ENCODE data around the gene RNF182. TPM values are rescaled to one million over a fixed set of nuclear protein-coding genes. Genes with fewer than 3 reads are reported as not detected.
A peak's percentile ranks its signal among the peaks of the same experiment; 100 is the strongest.
"Not testable (repeated sequence)": the region's sequence is repeated elsewhere in the genome, so short reads cannot be mapped to it uniquely, and the experiment has no call there.

Gene RNF182, protein sequence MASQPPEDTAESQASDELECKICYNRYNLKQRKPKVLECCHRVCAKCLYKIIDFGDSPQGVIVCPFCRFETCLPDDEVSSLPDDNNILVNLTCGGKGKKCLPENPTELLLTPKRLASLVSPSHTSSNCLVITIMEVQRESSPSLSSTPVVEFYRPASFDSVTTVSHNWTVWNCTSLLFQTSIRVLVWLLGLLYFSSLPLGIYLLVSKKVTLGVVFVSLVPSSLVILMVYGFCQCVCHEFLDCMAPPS
- not detected for polyA plus RNA-seq (2012; ENCODE audit: missing spikeins)

DNA sequence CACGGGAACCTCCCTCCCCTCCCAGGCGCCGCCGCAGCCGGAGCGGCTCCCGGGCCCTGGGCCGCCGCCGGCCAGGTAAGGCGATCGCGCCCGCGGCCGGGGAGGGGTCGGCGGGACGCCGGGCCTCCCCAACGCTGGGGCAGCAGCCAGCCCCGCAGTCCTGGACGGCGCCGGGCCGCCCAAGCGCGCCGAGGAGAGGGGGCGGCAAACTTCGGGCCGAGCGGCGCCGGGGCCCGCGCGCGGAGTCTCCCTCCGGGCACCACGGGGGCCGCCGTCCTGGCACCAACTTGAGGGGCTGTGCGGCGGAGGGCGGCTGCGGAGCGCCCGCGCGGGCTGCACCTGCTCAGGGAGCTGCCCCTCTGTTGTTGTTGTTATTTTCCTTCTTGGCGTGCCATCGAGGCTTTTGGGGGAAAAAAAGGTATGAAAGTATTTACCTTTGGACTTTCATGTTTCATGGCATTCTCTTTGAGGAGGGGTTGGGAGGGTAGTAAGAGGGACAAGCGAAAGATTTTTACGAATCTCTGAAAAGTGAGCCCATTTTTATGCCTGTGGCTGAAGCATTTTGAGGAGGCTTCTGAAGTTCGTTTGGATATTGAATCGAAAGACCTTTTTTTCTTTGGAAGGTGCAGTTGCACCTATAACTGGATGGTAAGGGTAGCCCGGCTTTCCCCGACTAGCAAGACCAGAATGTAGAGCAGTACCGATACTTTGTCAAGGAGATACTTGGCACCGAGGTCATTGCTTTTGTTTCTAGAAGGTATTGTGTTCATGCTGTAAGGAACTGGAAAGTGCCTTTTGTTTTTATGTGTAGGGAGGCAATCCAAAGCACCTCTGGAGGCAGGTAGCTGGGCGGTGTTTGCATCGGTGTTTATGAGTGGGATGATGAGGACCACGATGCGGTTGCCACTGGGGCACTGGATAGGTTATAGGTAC, at the start of gene RNF182:
Gene RNF182, plus strand, starts transcription at position 4 of the 933 bp plus-strand sequence. CDS start 52,168 bp downstream, outside the sequence.
- FAIRE-seq (no peak), DNase-seq (ENCODE audit: insufficient read length) (peak; percentile 65)
- TF ChIP-seq POLR2AphosphoS5 (IDR thresholded peaks at IDR 0.05; ENCODE audit: low read depth, low read length) (no peak), POLR2A (IDR thresholded peaks at IDR 0.05; ENCODE audit: low read depth, low read length) (no peak), TAF1 (IDR thresholded peaks at IDR 0.05; ENCODE audit: borderline replicate concordance, low read depth, low read length) (no peak)

- FAIRE-seq (no peak), DNase-seq (ENCODE audit: insufficient read length) (no peak)
- TF ChIP-seq POLR2AphosphoS5 (IDR thresholded peaks at IDR 0.05; ENCODE audit: low read depth, low read length) (no peak), TAF1 (IDR thresholded peaks at IDR 0.05; ENCODE audit: borderline replicate concordance, low read depth, low read length) (no peak), POLR2A (IDR thresholded peaks at IDR 0.05; ENCODE audit: low read depth, low read length) (no peak)
Measured at GRCh38 chr6:13877051-13877450, 47.7 kb upstream of the RNF182 start.

DNA sequence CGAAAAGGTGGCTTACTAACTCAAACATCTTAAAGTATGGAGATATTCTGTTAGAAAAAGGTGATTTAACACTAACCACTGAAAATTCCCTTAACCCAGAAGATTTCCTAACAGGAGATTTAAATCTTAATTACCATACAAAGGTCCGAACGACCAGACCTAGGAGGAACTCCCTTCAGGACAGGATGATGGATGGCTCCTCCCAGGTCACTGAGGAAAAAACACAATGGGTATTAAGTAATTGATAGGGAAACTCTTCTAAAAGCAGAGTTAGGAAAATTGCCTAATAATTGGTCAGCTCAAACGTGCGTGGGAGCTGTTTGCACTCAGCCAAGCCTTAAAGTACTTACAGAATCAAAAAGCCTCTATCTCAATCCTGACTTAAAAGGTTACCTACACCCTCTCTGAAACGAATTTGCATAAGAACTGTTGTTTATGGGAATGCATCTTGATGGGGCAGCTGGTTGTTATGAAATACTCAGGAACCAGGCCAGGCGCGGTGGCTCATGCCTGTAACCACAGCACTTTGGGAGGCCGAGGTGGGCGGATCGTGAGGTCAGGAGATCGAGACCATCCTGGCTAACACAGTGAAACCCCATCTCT, 44.6 kb upstream of the RNF182 start:
- DNase-seq (ENCODE audit: insufficient read length); FAIRE-seq: not testable (repeated sequence)

DNA sequence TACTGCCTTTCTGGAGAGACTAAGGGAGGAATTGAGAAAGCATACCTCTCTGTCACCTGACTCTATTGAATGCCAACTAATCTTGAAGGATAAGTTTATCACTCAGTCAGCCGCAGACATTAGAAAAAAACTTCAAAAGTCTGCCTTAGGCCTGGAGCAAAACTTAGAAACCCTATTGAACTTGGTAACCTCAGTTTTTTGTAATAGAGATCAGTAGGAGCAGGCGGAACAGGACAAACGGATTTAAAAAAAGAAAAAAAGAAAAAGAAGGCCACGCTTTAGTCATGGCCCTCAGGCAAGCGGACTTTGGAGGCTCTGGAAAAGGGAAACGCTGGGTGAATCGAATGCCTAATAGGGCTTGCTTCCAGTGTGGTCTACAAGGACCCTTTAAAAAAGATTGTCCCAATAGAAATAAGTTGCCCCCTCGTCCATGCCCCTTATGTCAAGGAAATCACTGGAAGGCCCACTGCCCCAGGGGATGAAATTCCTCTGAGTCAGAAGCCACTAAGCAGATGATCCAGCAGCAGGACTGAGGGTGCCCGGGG, 43.1 kb upstream of the RNF182 start:
- FAIRE-seq (no peak), DNase-seq (ENCODE audit: insufficient read length) (no peak)
- no peak for TF ChIP-seq TAF1 (IDR thresholded peaks at IDR 0.05; ENCODE audit: borderline replicate concordance, low read depth, low read length)
- no peak for TF ChIP-seq POLR2AphosphoS5 (IDR thresholded peaks at IDR 0.05; ENCODE audit: low read depth, low read length)
- no peak for TF ChIP-seq POLR2A (IDR thresholded peaks at IDR 0.05; ENCODE audit: low read depth, low read length)

DNA sequence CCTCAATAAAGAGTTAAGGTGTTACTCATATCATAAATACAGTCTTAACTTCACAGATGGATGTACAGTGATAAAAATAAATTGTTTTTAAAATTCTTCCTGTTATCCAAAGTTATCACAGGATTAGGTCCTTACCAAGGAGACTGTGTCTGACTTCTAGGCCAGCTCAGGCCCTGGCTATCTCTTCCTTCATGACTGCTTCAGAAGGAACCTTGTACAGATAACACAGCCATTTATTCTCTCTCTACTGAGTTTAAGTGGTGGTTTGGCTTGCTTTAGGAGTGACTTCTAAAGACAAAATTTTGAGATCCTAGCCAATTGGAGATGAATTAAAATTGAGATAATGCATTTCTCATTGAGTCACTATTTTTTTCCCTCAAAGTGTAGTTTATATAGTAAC, 40.8 kb upstream of the RNF182 start:
- FAIRE-seq = no peak
- DNase-seq (ENCODE audit: insufficient read length) = no peak
- TF ChIP-seq POLR2AphosphoS5 (IDR thresholded peaks at IDR 0.05; ENCODE audit: low read depth, low read length) = no peak
- TF ChIP-seq POLR2A (IDR thresholded peaks at IDR 0.05; ENCODE audit: low read depth, low read length) = no peak
- TF ChIP-seq TAF1 (IDR thresholded peaks at IDR 0.05; ENCODE audit: borderline replicate concordance, low read depth, low read length) = no peak

- FAIRE-seq (no peak), DNase-seq (ENCODE audit: insufficient read length) (no peak)
- TF ChIP-seq POLR2A (IDR thresholded peaks at IDR 0.05; ENCODE audit: low read depth, low read length) (no peak), POLR2AphosphoS5 (IDR thresholded peaks at IDR 0.05; ENCODE audit: low read depth, low read length) (no peak), TAF1 (IDR thresholded peaks at IDR 0.05; ENCODE audit: borderline replicate concordance, low read depth, low read length) (no peak)
Measured at GRCh38 chr6:13884397-13884796, 40.4 kb upstream of the RNF182 start.

GRCh38 chr6:13885601-13886000, 39.2 kb upstream of the RNF182 start:
- no peak for TF ChIP-seq POLR2A (IDR thresholded peaks at IDR 0.05; ENCODE audit: low read depth, low read length)
- TF ChIP-seq TAF1 (IDR thresholded peaks at IDR 0.05; ENCODE audit: borderline replicate concordance, low read depth, low read length) = no peak
- TF ChIP-seq POLR2AphosphoS5 (IDR thresholded peaks at IDR 0.05; ENCODE audit: low read depth, low read length) = no peak
- FAIRE-seq = no peak

DNA sequence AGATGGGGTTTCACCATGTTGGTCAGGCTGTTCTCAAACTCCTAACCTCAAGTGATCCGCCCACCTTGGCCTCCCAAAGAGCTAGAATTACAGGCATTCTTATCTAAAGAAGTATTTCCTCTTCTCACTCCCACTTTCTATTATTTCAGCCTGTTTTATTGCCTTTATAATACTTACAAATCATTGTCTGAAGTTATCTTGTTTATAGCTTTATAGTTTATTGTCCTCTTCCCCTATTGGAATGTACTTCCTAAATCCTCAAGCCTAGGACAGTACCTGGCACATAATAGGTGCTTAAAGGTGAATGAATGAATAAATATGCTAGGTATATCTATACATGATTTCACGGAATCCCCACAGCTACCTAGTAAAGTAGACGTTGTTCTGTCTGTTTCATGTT, 37.8 kb upstream of the RNF182 start:
- no peak for TF ChIP-seq POLR2AphosphoS5 (IDR thresholded peaks at IDR 0.05; ENCODE audit: low read depth, low read length)
- FAIRE-seq (no peak), DNase-seq (ENCODE audit: insufficient read length) (no peak)

More at GRCh38 chr6:13885601-13886000, 39.2 kb upstream of the RNF182 start:
- no peak for DNase-seq (ENCODE audit: insufficient read length)

GRCh38 chr6:13892017-13892645, 32.6 kb upstream of the RNF182 start:
- DNase-seq (ENCODE audit: insufficient read length) (no peak), FAIRE-seq (no peak)
- TF ChIP-seq POLR2AphosphoS5 (IDR thresholded peaks at IDR 0.05; ENCODE audit: low read depth, low read length) (no peak), POLR2A (IDR thresholded peaks at IDR 0.05; ENCODE audit: low read depth, low read length) (no peak), TAF1 (IDR thresholded peaks at IDR 0.05; ENCODE audit: borderline replicate concordance, low read depth, low read length) (no peak)

- FAIRE-seq (no peak), DNase-seq (ENCODE audit: insufficient read length) (no peak)
- no peak for TF ChIP-seq POLR2A (IDR thresholded peaks at IDR 0.05; ENCODE audit: low read depth, low read length)
- no peak for TF ChIP-seq POLR2AphosphoS5 (IDR thresholded peaks at IDR 0.05; ENCODE audit: low read depth, low read length)
- no peak for TF ChIP-seq TAF1 (IDR thresholded peaks at IDR 0.05; ENCODE audit: borderline replicate concordance, low read depth, low read length)
Measured at GRCh38 chr6:13902922-13903321, 21.8 kb upstream of the RNF182 start.

DNA sequence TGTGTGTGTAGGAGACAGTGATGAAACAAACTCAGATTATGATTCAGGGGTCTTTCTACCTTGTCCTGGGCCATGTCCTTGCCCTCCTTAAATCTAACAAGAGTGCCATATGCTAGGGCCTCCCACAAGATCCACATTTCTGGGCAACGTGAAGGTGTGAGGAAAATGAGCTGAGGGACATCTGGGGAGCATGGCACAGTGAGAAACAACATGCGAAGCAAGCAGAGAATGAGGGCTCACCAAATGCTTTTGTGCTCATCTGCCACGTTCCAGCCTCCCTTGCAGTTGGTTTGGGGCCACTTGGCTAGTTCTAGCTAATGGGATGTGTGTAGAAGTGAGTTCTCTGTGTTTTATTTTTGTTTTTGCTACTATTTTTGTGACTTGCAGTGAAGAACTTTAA, 21.4 kb upstream of the RNF182 start:
- TF ChIP-seq TAF1 (IDR thresholded peaks at IDR 0.05; ENCODE audit: borderline replicate concordance, low read depth, low read length) (no peak), POLR2AphosphoS5 (IDR thresholded peaks at IDR 0.05; ENCODE audit: low read depth, low read length) (no peak), POLR2A (IDR thresholded peaks at IDR 0.05; ENCODE audit: low read depth, low read length) (no peak)
- FAIRE-seq = no peak
- no peak for DNase-seq (ENCODE audit: insufficient read length)

Measured in GM12892 (cell line).